Kidney (tissue), 14 donors: ENCODE measurements around the gene SLC25A5. TPM values are rescaled to one million over a fixed set of nuclear protein-coding genes. Genes with fewer than 3 reads are reported as not detected.

Source experiments
- DNase-seq, 5 donors: peaks; one replicate each; pipeline ENCODE4 v3.0.0-alpha.2; 2013 to 2020
- FAIRE-seq: peaks from 2 replicates; lab custom pipeline; 2012; peaks lifted over from hg19 to GRCh38; lab: Jason Lieb, UNC
- H3K27ac ChIP-seq, 2 donors: one replicate each; pipeline ENCODE4 v1.7.0; 2013; ENCODE audit warnings: low read depth in 2 of 2, low read length in 2 of 2, inconsistent platforms in 1 of 2
- H3K27me3 ChIP-seq: one replicate; pipeline ENCODE4 v1.7.1; 2013; ENCODE audit warnings: low read length, inconsistent platforms; ENCODE audit not compliant: control insufficient read depth, insufficient read depth
- H3K36me3 ChIP-seq, 3 donors: one replicate each; pipeline versions ENCODE4 v1.7.0 to v1.7.1; 2013; ENCODE audit warnings: low read length in 3 of 3, control low read depth in 1 of 3, inconsistent platforms in 1 of 3; ENCODE audit not compliant: insufficient read depth in 3 of 3, control insufficient read depth in 2 of 3
- H3K4me1 ChIP-seq, 3 donors: one replicate each; pipeline versions ENCODE4 v1.7.0 to v1.7.1; 2013; ENCODE audit warnings: low read length in 3 of 3, inconsistent platforms in 1 of 3, low read depth in 1 of 3; ENCODE audit not compliant: control insufficient read depth in 2 of 3, insufficient read depth in 2 of 3
- H3K4me3 ChIP-seq, 3 donors: one replicate each; pipeline versions ENCODE4 v1.7.0 to v1.8.1; 2013; ENCODE audit warnings: low read length in 3 of 3, control low read depth in 1 of 3, inconsistent platforms in 1 of 3
- H3K9ac ChIP-seq, 3 donors: one replicate each; pipeline versions ENCODE4 v1.7.0 to v1.7.1; 2013; ENCODE audit warnings: low read length in 3 of 3, control low read depth in 1 of 3, inconsistent platforms in 1 of 3
- H3K9me3 ChIP-seq, 3 donors: one replicate each; pipeline versions ENCODE4 v1.7.0 to v1.7.1; 2013; ENCODE audit warnings: low read length in 3 of 3, control low read depth in 1 of 3, inconsistent platforms in 1 of 3; ENCODE audit not compliant: control insufficient read depth in 2 of 3, insufficient read depth in 1 of 3
- intact Hi-C: fragments of 100-400 bp; cut with DNase I; formaldehyde crosslinking; loops from one replicate; pipeline ENCODE4 v1.11.1; 2022
- polyA plus RNA-seq: library from polyadenylated mRNA; stranded (reverse); fragments of 350-450 nt; fragmentation: Illumina TruSeq; extraction: RNeasy Lipid Tissue Mini Kit (QIAGEN cat#74804); gene quantifications from one replicate; pipeline ENCODE4 v1.2.3, GENCODE V29; 2014; ENCODE audit warnings: low read depth, low replicate concordance; ENCODE audit not compliant: insufficient read depth
- total RNA-seq: library from RNA; stranded (reverse); fragmentation: NEBNext Ultra II Directional; extraction: Animal tissue kit (Norgen Biotek cat#: 25700); gene quantifications from one replicate; pipeline ENCODE4 v1.2.1, GENCODE V29; 2021
- TF ChIP-seq, protein P1 (sequence below): IDR thresholded peaks from 3 replicates; pipeline ENCODE4 v1.5.1; 2012; ENCODE audit warnings: mild to moderate bottlenecking, moderate library complexity, borderline replicate concordance; ENCODE audit not compliant: insufficient read depth; ENCODE audit errors: extremely low read depth
- donor health status: control.
- donor health status: control.
- donor health status: control.
- donor health status: control.
- donor health status: control.
- donor health status: DM: yes; HTN: yes; CAD: no.
- donor health status: Normal renal cell carcinoma (clear cell type).

Gene SLC25A5
- total and polyA plus RNA-seq, 2 donors from 2014 or later: 224 to 850 TPM

- Histone ChIP-seq H3K4me3 (no peak overlapping the region), H3K27me3 (no peaks in the 10 kb centered on the region), H3K9me3 (no peaks in the 10 kb centered on the region), H3K36me3 (no peaks in the 10 kb centered on the region), H3K4me1 (peaks cover 0 to 6% (median 5%) of the 10 kb centered on the region in 3 donors), H3K9ac (no peak overlapping the region), H3K27ac (no peak overlapping the region)
- intact Hi-C loops: no loop called here
- DNase-seq (no peak), FAIRE-seq (peak; percentile 89)
- TF ChIP-seq, protein P1, sequence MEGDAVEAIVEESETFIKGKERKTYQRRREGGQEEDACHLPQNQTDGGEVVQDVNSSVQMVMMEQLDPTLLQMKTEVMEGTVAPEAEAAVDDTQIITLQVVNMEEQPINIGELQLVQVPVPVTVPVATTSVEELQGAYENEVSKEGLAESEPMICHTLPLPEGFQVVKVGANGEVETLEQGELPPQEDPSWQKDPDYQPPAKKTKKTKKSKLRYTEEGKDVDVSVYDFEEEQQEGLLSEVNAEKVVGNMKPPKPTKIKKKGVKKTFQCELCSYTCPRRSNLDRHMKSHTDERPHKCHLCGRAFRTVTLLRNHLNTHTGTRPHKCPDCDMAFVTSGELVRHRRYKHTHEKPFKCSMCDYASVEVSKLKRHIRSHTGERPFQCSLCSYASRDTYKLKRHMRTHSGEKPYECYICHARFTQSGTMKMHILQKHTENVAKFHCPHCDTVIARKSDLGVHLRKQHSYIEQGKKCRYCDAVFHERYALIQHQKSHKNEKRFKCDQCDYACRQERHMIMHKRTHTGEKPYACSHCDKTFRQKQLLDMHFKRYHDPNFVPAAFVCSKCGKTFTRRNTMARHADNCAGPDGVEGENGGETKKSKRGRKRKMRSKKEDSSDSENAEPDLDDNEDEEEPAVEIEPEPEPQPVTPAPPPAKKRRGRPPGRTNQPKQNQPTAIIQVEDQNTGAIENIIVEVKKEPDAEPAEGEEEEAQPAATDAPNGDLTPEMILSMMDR: no peak
Observed at GRCh38 chrX:119505945-119506344, 37.7 kb downstream of the SLC25A5 start.

- intact Hi-C loops: no loop called here
- no peak for FAIRE-seq
Observed at GRCh38 chrX:119507206-119507605, 39.0 kb downstream of the SLC25A5 start.

DNA sequence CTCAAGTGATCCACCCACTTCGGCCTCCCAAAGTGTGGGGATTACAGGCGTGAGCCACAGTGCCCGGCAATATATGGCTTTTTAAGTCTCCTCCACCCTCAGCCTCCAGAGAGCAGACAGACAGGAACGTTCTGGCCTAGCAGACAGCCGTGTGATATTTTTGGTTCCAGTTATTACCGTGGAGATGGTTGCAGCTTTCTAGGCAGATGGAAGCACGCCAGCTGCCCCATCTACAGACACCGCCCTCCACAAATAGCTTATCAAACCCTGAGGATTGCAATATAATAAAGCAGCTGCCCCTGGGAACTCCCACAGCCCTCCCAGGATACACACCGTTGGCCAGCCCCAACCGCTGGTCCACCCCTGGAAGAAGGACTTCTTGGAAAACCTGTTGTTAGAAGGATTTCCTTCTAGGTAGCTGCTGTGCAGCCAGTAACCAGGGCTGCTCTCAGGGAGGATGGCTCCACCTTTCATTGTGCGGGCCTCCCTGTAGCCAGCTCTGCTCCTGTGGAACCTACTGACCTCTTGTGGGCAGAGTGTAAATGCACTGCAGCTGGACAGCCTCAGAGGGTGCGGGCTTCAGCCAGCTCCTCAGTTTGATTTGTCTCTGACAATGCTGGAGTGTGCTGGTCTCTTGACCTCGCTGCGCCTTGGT is 44.0 kb downstream of the SLC25A5 start:
- H3K27ac ChIP-seq: no peak overlapping the region
- H3K9me3 ChIP-seq: no peaks in the 10 kb centered on the region
- H3K36me3 ChIP-seq: no peaks in the 10 kb centered on the region
- H3K27me3 ChIP-seq: no peaks in the 10 kb centered on the region
- H3K9ac ChIP-seq: no peak overlapping the region
- no peaks in the 10 kb centered on the region for H3K4me1 ChIP-seq
- intact Hi-C loops: no loop called here
- TF ChIP-seq, protein P1: peak; percentile 62
- FAIRE-seq (peak; percentile 37), DNase-seq (peak in 4 of 5 donors; percentile 64 to 78 (median 66))
- H3K4me3 ChIP-seq: no peak overlapping the region

More at GRCh38 chrX:119507206-119507605, 39.0 kb downstream of the SLC25A5 start:
- TF ChIP-seq, protein P1: no peak
- H3K9ac ChIP-seq: no peak overlapping the region
- H3K36me3 ChIP-seq: no peaks in the 10 kb centered on the region
- peaks cover 0 to 6% (median 5%) of the 10 kb centered on the region in 3 donors for H3K4me1 ChIP-seq
- no peak for DNase-seq
- H3K27ac ChIP-seq: no peak overlapping the region
- no peaks in the 10 kb centered on the region for H3K27me3 ChIP-seq
- H3K4me3 ChIP-seq: no peak overlapping the region
- H3K9me3 ChIP-seq: no peaks in the 10 kb centered on the region
